H1 (cell line): ENCODE data around the gene ZNF516. TPM values are rescaled to one million over a fixed set of nuclear protein-coding genes. Genes with fewer than 3 reads are reported as not detected.

Source experiments
- CTCF ChIA-PET: fragments of 300-600 bp; sonication (Branson Sonifier 250); formaldehyde crosslinking; loops from one replicate; lab custom pipeline; 2021; ENCODE audit not compliant: partially characterized antibody; lab: Charles Lee
- POLR2A ChIA-PET: fragments of 300-600 bp; sonication (Branson Sonifier 250); formaldehyde crosslinking; loops from one replicate; lab custom pipeline; 2021; ENCODE audit warnings: inconsistent platforms; ENCODE audit not compliant: partially characterized antibody; lab: Charles Lee
- DNase-seq, 2 experiments: peaks; one replicate each; pipeline versions ENCODE4 v3.0.0 to v3.0.0-alpha.2; 2010 to 2022; ENCODE audit warnings: low spot score in 2 of 2, low read depth in 1 of 2, mixed read lengths in 1 of 2
- FAIRE-seq: peaks from 2 replicates; lab custom pipeline; 2011; peaks lifted over from hg19 to GRCh38; lab: Jason Lieb, UNC
- H2AFZ ChIP-seq: 2 replicates; pipeline ENCODE4 v1.8.1; 2012; ENCODE audit warnings: low read length, inconsistent platforms
- H2AK5ac ChIP-seq: 2 replicates; pipeline ENCODE4 v1.6.1; 2013; ENCODE audit warnings: low read depth, low read length
- H2BK120ac ChIP-seq: replicated peaks from 2 replicates; pipeline ENCODE3; 2013; ENCODE audit warnings: low read depth, low read length, inconsistent platforms
- H2BK12ac ChIP-seq: 2 replicates; pipeline ENCODE4 v1.6.1; 2013; ENCODE audit warnings: low read depth, low read length
- H2BK15ac ChIP-seq: 2 replicates; pipeline ENCODE4 v1.6.1; 2013; ENCODE audit warnings: low read length
- H2BK20ac ChIP-seq: 2 replicates; pipeline ENCODE4 v1.6.1; 2013; ENCODE audit warnings: low read length
- H2BK5ac ChIP-seq: 2 replicates; pipeline ENCODE4 v1.6.1; 2013; ENCODE audit warnings: low read depth, low read length
- H3K14ac ChIP-seq: 2 replicates; pipeline ENCODE4 v1.6.1; 2013; ENCODE audit warnings: inconsistent platforms; ENCODE audit not compliant: insufficient read length
- H3K18ac ChIP-seq: 2 replicates; pipeline ENCODE4 v1.6.1; 2013; ENCODE audit warnings: low read length; ENCODE audit errors: extremely low read depth
- H3K23ac ChIP-seq: 2 replicates; pipeline ENCODE4 v1.6.1; 2013; ENCODE audit warnings: inconsistent platforms; ENCODE audit not compliant: insufficient read length
- H3K23me2 ChIP-seq: 2 replicates; pipeline ENCODE4 v1.6.1; 2013; ENCODE audit warnings: low read depth, low read length
- H3K27ac ChIP-seq: 2 replicates; pipeline ENCODE4 v1.6.1; 2011; ENCODE audit warnings: low read depth, low read length, inconsistent platforms
- H3K27me3 ChIP-seq, 4 experiments: replicated peaks in 1 of 4; 1 replicate in 1 of 4; 2 replicates in 3 of 4; pipeline versions ENCODE4 v1.6.1 to v1.8.1; 2011 to 2013; ENCODE audit warnings: low read length in 3 of 4, mild to moderate bottlenecking in 3 of 4, inconsistent platforms in 2 of 4, mixed read lengths in 2 of 4, moderate library complexity in 1 of 4; ENCODE audit not compliant: control insufficient read depth in 3 of 4, insufficient read depth in 3 of 4; ENCODE audit errors: extremely low read depth in 1 of 4
- H3K36me3 ChIP-seq, 4 experiments: 2 replicates each; pipeline versions ENCODE4 v1.6.1 to v1.8.1; 2011 to 2013; ENCODE audit warnings: mild to moderate bottlenecking in 4 of 4, low read length in 3 of 4, moderate library complexity in 2 of 4, control low read depth in 1 of 4, inconsistent platforms in 1 of 4; ENCODE audit not compliant: insufficient read depth in 4 of 4, control insufficient read depth in 2 of 4
- H3K4ac ChIP-seq: replicated peaks from 2 replicates; pipeline ENCODE3; 2013; ENCODE audit warnings: low read length, low read depth, mixed read lengths, inconsistent platforms; ENCODE audit not compliant: insufficient read length
- H3K4me1 ChIP-seq, 4 experiments: replicated peaks in 1 of 4; 1 replicate in 1 of 4; 2 replicates in 3 of 4; pipeline versions ENCODE4 v1.6.1 to v1.8.1; 2011 to 2013; ENCODE audit warnings: low read length in 3 of 4, inconsistent platforms in 2 of 4, mixed read lengths in 1 of 4; ENCODE audit not compliant: insufficient read depth in 4 of 4, control insufficient read depth in 3 of 4
- H3K4me2 ChIP-seq, 2 experiments: 2 replicates each; pipeline versions ENCODE4 v1.6.1 to v1.8.1; 2011 to 2013; ENCODE audit warnings: low read depth in 2 of 2, low read length in 2 of 2, control low read depth in 1 of 2, inconsistent platforms in 1 of 2, mild to moderate bottlenecking in 1 of 2; ENCODE audit not compliant: insufficient read depth in 1 of 2
- H3K4me3 ChIP-seq, 4 experiments: fragments of 200-600, 300-600 bp in 1 of 4; sonication (generic), shearing (Covaris generic), sonication (Bioruptor Twin) in 1 of 4; 2 replicates each; pipeline versions ENCODE4 v1.5.1 to v1.8.1; 2011 to 2016; ENCODE audit warnings: low read length in 4 of 4, low read depth in 3 of 4, control low read depth in 2 of 4, inconsistent platforms in 2 of 4, mild to moderate bottlenecking in 2 of 4, mixed read lengths in 1 of 4, moderate library complexity in 1 of 4; ENCODE audit not compliant: insufficient read depth in 2 of 4; ENCODE audit errors: extremely low read depth in 1 of 4
- H3K56ac ChIP-seq: replicated peaks from 2 replicates; pipeline ENCODE3; 2013; ENCODE audit warnings: low read depth, mild to moderate bottlenecking, mixed read lengths, low read length, inconsistent platforms; ENCODE audit not compliant: insufficient read length
- H3K79me1 ChIP-seq: 2 replicates; pipeline ENCODE4 v1.6.1; 2013; ENCODE audit warnings: low read depth, low read length, control low read depth
- H3K79me2 ChIP-seq, 2 experiments: 2 replicates each; pipeline versions ENCODE4 v1.6.1 to v1.8.1; 2012 to 2013; ENCODE audit warnings: low read length in 2 of 2, mild to moderate bottlenecking in 2 of 2, inconsistent platforms in 1 of 2; ENCODE audit not compliant: insufficient read depth in 2 of 2, control insufficient read depth in 1 of 2
- H3K9ac ChIP-seq, 4 experiments: replicated peaks in 1 of 4; 1 replicate in 1 of 4; 2 replicates in 3 of 4; pipeline versions ENCODE4 v1.6.1 to v1.8.1; 2011 to 2013; ENCODE audit warnings: low read depth in 3 of 4, low read length in 3 of 4, control low read depth in 2 of 4, mild to moderate bottlenecking in 2 of 4, moderate library complexity in 2 of 4, inconsistent platforms in 1 of 4; ENCODE audit errors: extremely low read depth in 1 of 4
- H3K9me3 ChIP-seq, 2 experiments: 2 replicates each; pipeline versions ENCODE4 v1.6.1 to v1.8.1; 2012 to 2013; ENCODE audit warnings: mild to moderate bottlenecking in 2 of 2, moderate library complexity in 2 of 2, control low read depth in 1 of 2, inconsistent platforms in 1 of 2, low read depth in 1 of 2, low read length in 1 of 2, mixed read lengths in 1 of 2; ENCODE audit not compliant: insufficient read depth in 2 of 2
- H4K20me1 ChIP-seq, 2 experiments: replicated peaks in 1 of 2; 2 replicates each; pipeline versions ENCODE3 to v1.8.1; 2011 to 2013; ENCODE audit warnings: inconsistent platforms in 2 of 2, low read length in 2 of 2, mild to moderate bottlenecking in 1 of 2; ENCODE audit not compliant: insufficient read depth in 2 of 2, control insufficient read depth in 1 of 2
- H4K5ac ChIP-seq: 2 replicates; pipeline ENCODE4 v1.6.1; 2013; ENCODE audit warnings: low read length, low read depth, mixed read lengths, inconsistent platforms; ENCODE audit not compliant: insufficient read length
- H4K8ac ChIP-seq: 2 replicates; pipeline ENCODE4 v1.8.0; 2013; ENCODE audit warnings: mild to moderate bottlenecking, moderate library complexity, low read length, inconsistent platforms; ENCODE audit not compliant: insufficient read depth; ENCODE audit errors: extremely low read depth
- H4K91ac ChIP-seq: replicated peaks from 2 replicates; pipeline ENCODE3; 2013; ENCODE audit warnings: low read length, mixed read lengths, inconsistent platforms; ENCODE audit not compliant: insufficient read length
- CREB1 ChIP-seq: IDR thresholded peaks from 2 replicates; pipeline ENCODE4 v1.6.1; 2012; ENCODE audit warnings: inconsistent platforms
- FOSL1 ChIP-seq: IDR thresholded peaks from 2 replicates; pipeline ENCODE4 v1.6.1; 2011; ENCODE audit warnings: mild to moderate bottlenecking, low read depth, low read length, moderate library complexity; ENCODE audit not compliant: insufficient read depth
- GABPA ChIP-seq: IDR thresholded peaks from 2 replicates; pipeline ENCODE4 v1.6.1; 2011; ENCODE audit warnings: mild to moderate bottlenecking, low read length, moderate library complexity, borderline replicate concordance; ENCODE audit not compliant: insufficient read depth
- GTF2F1 ChIP-seq: IDR thresholded peaks from 2 replicates; pipeline ENCODE4 v1.6.1; 2012; ENCODE audit warnings: low read depth, low read length, improper control_type of control experiment, borderline replicate concordance
- RAD21 ChIP-seq, 2 experiments: IDR thresholded peaks in 1 of 2; conservative IDR thresholded peaks in 1 of 2; 2 replicates each; pipeline ENCODE4 v1.6.1; 2011; ENCODE audit warnings: low read depth in 2 of 2, low read length in 2 of 2, improper control_type of control experiment in 1 of 2, inconsistent platforms in 1 of 2, mild to moderate bottlenecking in 1 of 2, moderate library complexity in 1 of 2
- SIN3A ChIP-seq, 2 experiments: IDR thresholded peaks in 1 of 2; conservative IDR thresholded peaks in 1 of 2; 2 replicates each; pipeline ENCODE4 v1.6.1; 2011 to 2012; ENCODE audit warnings: low read length in 2 of 2, improper control_type of control experiment in 1 of 2, low read depth in 1 of 2, mild to moderate bottlenecking in 1 of 2
- TBP ChIP-seq: IDR thresholded peaks from 2 replicates; pipeline ENCODE4 v1.6.1; 2011; ENCODE audit warnings: low read depth, low read length, improper control_type of control experiment
- YY1 ChIP-seq: IDR thresholded peaks from 2 replicates; pipeline ENCODE4 v1.6.1; 2011; ENCODE audit warnings: low read depth, mild to moderate bottlenecking, low read length
- WGBS, 2 experiments: shearing (Covaris generic) in 1 of 2; methylation state at CpG; one replicate each; pipeline versions ENCODE4 v1.1.6 to v1.1.7; 2013 to 2015; ENCODE audit warnings: low lambda C conversion rate in 2 of 2, mixed read lengths in 2 of 2, inconsistent platforms in 1 of 2, low coverage in 1 of 2, missing lambda C conversion rate in 1 of 2; ENCODE audit not compliant: insufficient replicate concordance in 2 of 2, insufficient coverage in 1 of 2, insufficient read length in 1 of 2; ENCODE audit errors: extremely low coverage in 1 of 2, missing lambda C conversion rate in 1 of 2; 5-methylcytosine and 5-hydroxymethylcytosine counted together
- polyA plus RNA-seq, 7 experiments: library from polyadenylated mRNA; depleted of rRNA in 3 of 7; stranded (reverse) in 5 of 7; unstranded in 2 of 7; fragments of >200 nt in 5 of 7; fragments of 200-250 nt in 2 of 7; gene quantifications; 1 replicate in 5 of 7; 2 replicates in 1 of 7; 4 replicates in 1 of 7; pipeline versions ENCODE4 v1.2.1 to v1.2.3, GENCODE V29; 2011 to 2013; ENCODE audit warnings: missing spikeins in 2 of 7, mixed read lengths in 2 of 7
- total RNA-seq: library from RNA; stranded (reverse); fragmentation: NEBNext Ultra II Directional; extraction: Animal tissue kit (Norgen Biotek cat#: 25700); gene quantifications from 2 replicates; pipeline ENCODE4 v1.2.1, GENCODE V29; 2021
- TF ChIP-seq, protein P1 (sequence below), 3 experiments: IDR thresholded peaks; 1 replicate in 2 of 3; 2 replicates in 1 of 3; pipeline versions ENCODE4 v1.5.1 to v1.6.1; 2011; ENCODE audit warnings: low read length in 3 of 3, mild to moderate bottlenecking in 3 of 3, inconsistent platforms in 2 of 3, low read depth in 1 of 3, moderate library complexity in 1 of 3; ENCODE audit not compliant: insufficient read depth in 1 of 3; ENCODE audit errors: control extremely low read depth in 1 of 3

The ZNF516 gene
- total and polyA plus RNA-seq, 2 of the 8 experiments (the other 6 are each of a cell fraction or from before 2014, with no cell fraction given), result 7.3 to 17.0 TPM

DNA sequence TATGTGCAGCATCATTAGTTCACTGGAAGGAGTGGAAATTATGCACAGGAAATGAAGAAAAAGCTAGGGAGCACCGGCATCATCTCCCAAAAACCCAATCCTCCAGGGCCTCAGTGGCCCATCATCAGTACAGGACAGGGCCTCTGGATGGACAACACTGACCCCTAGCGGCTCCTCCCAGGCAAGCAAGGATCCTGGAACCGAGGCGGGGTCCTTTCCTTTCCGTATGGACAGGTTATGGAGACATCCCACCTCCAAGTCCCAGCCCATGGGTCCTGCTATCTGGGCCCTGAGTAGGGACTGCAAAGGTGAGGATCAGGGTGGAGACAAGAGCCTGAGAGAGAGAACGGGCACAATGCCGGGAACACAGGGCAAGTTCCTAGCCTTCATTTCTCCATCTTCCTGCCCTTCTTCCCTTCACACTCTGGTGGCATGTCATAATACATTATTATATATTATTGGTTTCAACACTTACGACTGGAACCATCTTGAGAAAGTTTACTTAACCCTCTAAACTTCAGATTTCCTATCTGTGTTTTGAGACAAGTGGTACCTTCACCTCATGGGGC, 68.2 kb downstream of the ZNF516 start:
- Histone ChIP-seq H3K9ac (no peak overlapping the region), H3K4me3 (no peak overlapping the region), H3K4me1 (peaks cover 0 to 14% (median 8%) of the 10 kb centered on the region in 4 experiments; a peak in 4 of 7 replicates), H2AFZ (no peak overlapping the region), H2BK5ac (no peak overlapping the region), H2BK20ac (no peak overlapping the region), H4K8ac (no peak overlapping the region), H3K79me2 (peaks cover 0 to 29% of the 10 kb centered on the region in 2 experiments; a peak in 2 of 4 replicates), H3K56ac (no peak overlapping the region), H3K14ac (no peak overlapping the region), H3K36me3 (no peaks in the 10 kb centered on the region), H3K79me1 (peaks cover 2% of the 10 kb centered on the region; the same call in 1 of the 2 replicates), H3K9me3 (no peaks in the 10 kb centered on the region), H4K5ac (peak overlapping the region; percentile 5), H2BK120ac (no peak overlapping the region), H4K91ac (no peak overlapping the region), H3K27ac (no peak overlapping the region), H2BK12ac (no peak overlapping the region), H2AK5ac (no peak overlapping the region), H3K4ac (no peak overlapping the region), H3K23ac (no peak overlapping the region), H3K18ac (no peak overlapping the region), H3K27me3 (no peaks in the 10 kb centered on the region; a peak in 1 of 7 replicates), H3K23me2 (no peaks in the 10 kb centered on the region), H4K20me1 (peaks cover 2% of the 10 kb centered on the region in 2 experiments), H2BK15ac (no peak overlapping the region), H3K4me2 (no peak overlapping the region)
- POLR2A ChIA-PET, result no interaction called here
- peak in 1 of 2 experiments; percentile 93 for DNase-seq
- peak; percentile 84 for FAIRE-seq
- WGBS, 2 experiments, result 39% methylated on average over 8 of the region's 8 CpGs; no CpG with 5 or more reads in 1 of the 2 experiments
- CTCF ChIA-PET, result interaction anchor here (0.7 to 2.4 kb wide), 20 partner anchors 10 to 231 kb away, joined by 3 to 33 read pairs (median 6); no protein-coding TSS in a partner anchor
- TF ChIP-seq FOSL1 (no peak), GTF2F1 (no peak), CREB1 (0 out of 2 replicates have a peak, but pooled peaks have one; percentile 37), SIN3A (conservative IDR thresholded peaks at IDR 0.05 in 1 of 2, IDR thresholded peaks at IDR 0.05 in 1 of 2; ENCODE audit: low read depth in 1 of 2, low read length in 2 of 2) (0 out of 4 replicates have a peak, but pooled peaks of 1 of the 2 experiments have one; percentile 28), RAD21 (IDR thresholded peaks at IDR 0.05 in 1 of 2, conservative IDR thresholded peaks at IDR 0.05 in 1 of 2; ENCODE audit: low read depth in 2 of 2, low read length in 2 of 2) (peak; percentile 85 to 87), YY1 (0 out of 2 replicates have a peak, but pooled peaks have one; percentile 22), TBP (peak; percentile 64; the same call in 1 of the 2 replicates), GABPA (peak; percentile 51; the same call in 1 of the 2 replicates)
- TF ChIP-seq, protein P1, sequence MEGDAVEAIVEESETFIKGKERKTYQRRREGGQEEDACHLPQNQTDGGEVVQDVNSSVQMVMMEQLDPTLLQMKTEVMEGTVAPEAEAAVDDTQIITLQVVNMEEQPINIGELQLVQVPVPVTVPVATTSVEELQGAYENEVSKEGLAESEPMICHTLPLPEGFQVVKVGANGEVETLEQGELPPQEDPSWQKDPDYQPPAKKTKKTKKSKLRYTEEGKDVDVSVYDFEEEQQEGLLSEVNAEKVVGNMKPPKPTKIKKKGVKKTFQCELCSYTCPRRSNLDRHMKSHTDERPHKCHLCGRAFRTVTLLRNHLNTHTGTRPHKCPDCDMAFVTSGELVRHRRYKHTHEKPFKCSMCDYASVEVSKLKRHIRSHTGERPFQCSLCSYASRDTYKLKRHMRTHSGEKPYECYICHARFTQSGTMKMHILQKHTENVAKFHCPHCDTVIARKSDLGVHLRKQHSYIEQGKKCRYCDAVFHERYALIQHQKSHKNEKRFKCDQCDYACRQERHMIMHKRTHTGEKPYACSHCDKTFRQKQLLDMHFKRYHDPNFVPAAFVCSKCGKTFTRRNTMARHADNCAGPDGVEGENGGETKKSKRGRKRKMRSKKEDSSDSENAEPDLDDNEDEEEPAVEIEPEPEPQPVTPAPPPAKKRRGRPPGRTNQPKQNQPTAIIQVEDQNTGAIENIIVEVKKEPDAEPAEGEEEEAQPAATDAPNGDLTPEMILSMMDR (IDR thresholded peaks at IDR 0.05; ENCODE audit: control extremely low read depth in 1 of 3, insufficient read depth in 1 of 3, low read depth in 1 of 3, low read length in 3 of 3), result peak; percentile 82 to 95 (median 91)
